Fibroblast of upper back skin (primary cell): ENCODE results near the gene MRRF.
"Not testable (repeated sequence)": the region's sequence is repeated elsewhere in the genome, so short reads cannot be mapped to it uniquely, and the experiment has no call there.

ENCODE experiments used
- DNase-seq: peaks from one replicate; pipeline ENCODE4 v3.0.0-alpha.2; 2013

Gene MRRF

GRCh38 chr9:122363131-122363530 lies 98.4 kb downstream of the MRRF start:
- not testable (repeated sequence) for DNase-seq

GRCh38 chr9:122364117-122364782 lies 99.6 kb downstream of the MRRF start:
- DNase-seq: no peak

GRCh38 chr9:122364783-122365150 lies 100.1 kb downstream of the MRRF start:
- DNase-seq: peak; percentile 34

- no peak for DNase-seq
Measured at GRCh38 chr9:122366074-122366660, 101.5 kb downstream of the MRRF start.

GRCh38 chr9:122367065-122367464 lies 102.4 kb downstream of the MRRF start:
- DNase-seq: no peak

- no peak for DNase-seq
Measured at GRCh38 chr9:122367774-122368460, 103.2 kb downstream of the MRRF start.

GRCh38 chr9:122368642-122369041 lies 104.0 kb downstream of the MRRF start:
- no peak for DNase-seq

GRCh38 chr9:122370303-122370702 lies 105.6 kb downstream of the MRRF start:
- no peak for DNase-seq

- DNase-seq: no peak
Measured at GRCh38 chr9:122370869-122371755, 106.4 kb downstream of the MRRF start, which contains the start of gene PTGS1. PTGS1 (plus strand) TSS chr9:122371024; CDS start chr9:122371085, 61 bp downstream.

GRCh38 chr9:122371846-122372245 lies 107.2 kb downstream of the MRRF start:
- DNase-seq: no peak

- no peak for DNase-seq
Measured at GRCh38 chr9:122372856-122373845, 108.5 kb downstream of the MRRF start.

GRCh38 chr9:122374885-122375420 lies 110.3 kb downstream of the MRRF start:
- peak; percentile 53 for DNase-seq

GRCh38 chr9:122376796-122377195 lies 112.1 kb downstream of the MRRF start:
- no peak for DNase-seq

- no peak for DNase-seq
Measured at GRCh38 chr9:122377241-122378164, 112.8 kb downstream of the MRRF start.

GRCh38 chr9:122378236-122378635 lies 113.6 kb downstream of the MRRF start:
- DNase-seq: no peak

GRCh38 chr9:122379340-122379739 lies 114.7 kb downstream of the MRRF start:
- no peak for DNase-seq

GRCh38 chr9:122380293-122380692 lies 115.6 kb downstream of the MRRF start:
- no peak for DNase-seq
